Measurements from ENCODE around the gene LIN52.

DNA sequence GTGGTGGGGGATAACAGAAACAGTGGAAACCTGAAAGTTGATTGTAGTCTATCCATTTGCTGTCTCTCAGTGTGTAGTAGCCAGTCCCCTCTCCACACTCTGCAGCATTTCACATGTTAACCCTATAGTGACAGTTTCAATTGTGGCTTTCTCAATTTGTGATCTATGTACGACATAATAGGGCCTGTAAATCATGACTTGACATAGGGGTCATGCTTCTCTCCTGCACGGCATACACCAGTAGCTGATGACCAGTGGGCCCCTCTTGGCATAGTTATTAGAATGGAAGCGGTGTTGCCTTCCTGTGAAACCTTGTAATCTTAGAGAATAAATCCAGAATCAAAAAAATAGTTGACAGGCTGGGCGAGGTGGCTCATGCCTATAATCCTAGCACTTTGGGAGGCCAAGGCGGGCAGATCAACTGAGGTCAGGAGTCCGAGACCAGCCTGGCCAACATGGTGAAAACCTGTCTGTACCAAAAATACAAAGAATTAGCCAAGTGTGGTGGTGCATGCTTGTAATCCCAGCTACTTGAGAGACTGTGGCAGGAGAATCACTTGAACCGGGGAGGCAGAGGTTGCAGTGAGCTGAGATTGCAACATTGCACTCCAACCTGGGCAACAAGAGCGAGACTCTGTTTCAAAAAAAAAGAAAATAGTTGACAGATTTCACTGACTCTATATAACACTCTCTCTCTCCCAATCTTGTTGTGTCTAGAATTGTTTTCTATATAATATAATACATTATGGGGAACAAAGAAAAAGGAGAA lies 109.9 kb downstream of the LIN52 start:
- no peak for TF ChIP-seq CTCF (conservative IDR thresholded peaks at IDR 0.05; ENCODE audit: low read depth in 2 of 2)
- TF ChIP-seq ZNF331 (CRISPR knock-in tag; IDR thresholded peaks at IDR 0.05; ENCODE audit: low read depth) = no peak
- no peak for TF ChIP-seq EZH2 (IDR thresholded peaks at IDR 0.05; ENCODE audit: low read depth, unreplicated experiment)
- no peak for TF ChIP-seq POLR2AphosphoS5 (IDR thresholded peaks at IDR 0.05; ENCODE audit: low read depth)
- TF ChIP-seq REST (IDR thresholded peaks at IDR 0.05; ENCODE audit: unreplicated experiment) = no peak
- TF ChIP-seq CREB1 (CRISPR knock-in tag; IDR thresholded peaks at IDR 0.05; ENCODE audit: low read depth) = no peak
- TF ChIP-seq, protein P1, sequence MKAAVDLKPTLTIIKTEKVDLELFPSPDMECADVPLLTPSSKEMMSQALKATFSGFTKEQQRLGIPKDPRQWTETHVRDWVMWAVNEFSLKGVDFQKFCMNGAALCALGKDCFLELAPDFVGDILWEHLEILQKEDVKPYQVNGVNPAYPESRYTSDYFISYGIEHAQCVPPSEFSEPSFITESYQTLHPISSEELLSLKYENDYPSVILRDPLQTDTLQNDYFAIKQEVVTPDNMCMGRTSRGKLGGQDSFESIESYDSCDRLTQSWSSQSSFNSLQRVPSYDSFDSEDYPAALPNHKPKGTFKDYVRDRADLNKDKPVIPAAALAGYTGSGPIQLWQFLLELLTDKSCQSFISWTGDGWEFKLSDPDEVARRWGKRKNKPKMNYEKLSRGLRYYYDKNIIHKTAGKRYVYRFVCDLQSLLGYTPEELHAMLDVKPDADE (IDR thresholded peaks at IDR 0.05) = no peak
- TF ChIP-seq EZH2phosphoT487 (IDR thresholded peaks at IDR 0.05; ENCODE audit: unreplicated experiment) = no peak
- no peak for TF ChIP-seq ZNF114 (CRISPR knock-in tag; IDR thresholded peaks at IDR 0.05)
- TF ChIP-seq JUNB (IDR thresholded peaks at IDR 0.05; ENCODE audit: unreplicated experiment) = no peak
- no peak for TF ChIP-seq STAT1 (IDR thresholded peaks at IDR 0.05; ENCODE audit: unreplicated experiment)
- no peak for TF ChIP-seq NANOG (IDR thresholded peaks at IDR 0.05; ENCODE audit: borderline replicate concordance)
- TF ChIP-seq, protein P2, sequence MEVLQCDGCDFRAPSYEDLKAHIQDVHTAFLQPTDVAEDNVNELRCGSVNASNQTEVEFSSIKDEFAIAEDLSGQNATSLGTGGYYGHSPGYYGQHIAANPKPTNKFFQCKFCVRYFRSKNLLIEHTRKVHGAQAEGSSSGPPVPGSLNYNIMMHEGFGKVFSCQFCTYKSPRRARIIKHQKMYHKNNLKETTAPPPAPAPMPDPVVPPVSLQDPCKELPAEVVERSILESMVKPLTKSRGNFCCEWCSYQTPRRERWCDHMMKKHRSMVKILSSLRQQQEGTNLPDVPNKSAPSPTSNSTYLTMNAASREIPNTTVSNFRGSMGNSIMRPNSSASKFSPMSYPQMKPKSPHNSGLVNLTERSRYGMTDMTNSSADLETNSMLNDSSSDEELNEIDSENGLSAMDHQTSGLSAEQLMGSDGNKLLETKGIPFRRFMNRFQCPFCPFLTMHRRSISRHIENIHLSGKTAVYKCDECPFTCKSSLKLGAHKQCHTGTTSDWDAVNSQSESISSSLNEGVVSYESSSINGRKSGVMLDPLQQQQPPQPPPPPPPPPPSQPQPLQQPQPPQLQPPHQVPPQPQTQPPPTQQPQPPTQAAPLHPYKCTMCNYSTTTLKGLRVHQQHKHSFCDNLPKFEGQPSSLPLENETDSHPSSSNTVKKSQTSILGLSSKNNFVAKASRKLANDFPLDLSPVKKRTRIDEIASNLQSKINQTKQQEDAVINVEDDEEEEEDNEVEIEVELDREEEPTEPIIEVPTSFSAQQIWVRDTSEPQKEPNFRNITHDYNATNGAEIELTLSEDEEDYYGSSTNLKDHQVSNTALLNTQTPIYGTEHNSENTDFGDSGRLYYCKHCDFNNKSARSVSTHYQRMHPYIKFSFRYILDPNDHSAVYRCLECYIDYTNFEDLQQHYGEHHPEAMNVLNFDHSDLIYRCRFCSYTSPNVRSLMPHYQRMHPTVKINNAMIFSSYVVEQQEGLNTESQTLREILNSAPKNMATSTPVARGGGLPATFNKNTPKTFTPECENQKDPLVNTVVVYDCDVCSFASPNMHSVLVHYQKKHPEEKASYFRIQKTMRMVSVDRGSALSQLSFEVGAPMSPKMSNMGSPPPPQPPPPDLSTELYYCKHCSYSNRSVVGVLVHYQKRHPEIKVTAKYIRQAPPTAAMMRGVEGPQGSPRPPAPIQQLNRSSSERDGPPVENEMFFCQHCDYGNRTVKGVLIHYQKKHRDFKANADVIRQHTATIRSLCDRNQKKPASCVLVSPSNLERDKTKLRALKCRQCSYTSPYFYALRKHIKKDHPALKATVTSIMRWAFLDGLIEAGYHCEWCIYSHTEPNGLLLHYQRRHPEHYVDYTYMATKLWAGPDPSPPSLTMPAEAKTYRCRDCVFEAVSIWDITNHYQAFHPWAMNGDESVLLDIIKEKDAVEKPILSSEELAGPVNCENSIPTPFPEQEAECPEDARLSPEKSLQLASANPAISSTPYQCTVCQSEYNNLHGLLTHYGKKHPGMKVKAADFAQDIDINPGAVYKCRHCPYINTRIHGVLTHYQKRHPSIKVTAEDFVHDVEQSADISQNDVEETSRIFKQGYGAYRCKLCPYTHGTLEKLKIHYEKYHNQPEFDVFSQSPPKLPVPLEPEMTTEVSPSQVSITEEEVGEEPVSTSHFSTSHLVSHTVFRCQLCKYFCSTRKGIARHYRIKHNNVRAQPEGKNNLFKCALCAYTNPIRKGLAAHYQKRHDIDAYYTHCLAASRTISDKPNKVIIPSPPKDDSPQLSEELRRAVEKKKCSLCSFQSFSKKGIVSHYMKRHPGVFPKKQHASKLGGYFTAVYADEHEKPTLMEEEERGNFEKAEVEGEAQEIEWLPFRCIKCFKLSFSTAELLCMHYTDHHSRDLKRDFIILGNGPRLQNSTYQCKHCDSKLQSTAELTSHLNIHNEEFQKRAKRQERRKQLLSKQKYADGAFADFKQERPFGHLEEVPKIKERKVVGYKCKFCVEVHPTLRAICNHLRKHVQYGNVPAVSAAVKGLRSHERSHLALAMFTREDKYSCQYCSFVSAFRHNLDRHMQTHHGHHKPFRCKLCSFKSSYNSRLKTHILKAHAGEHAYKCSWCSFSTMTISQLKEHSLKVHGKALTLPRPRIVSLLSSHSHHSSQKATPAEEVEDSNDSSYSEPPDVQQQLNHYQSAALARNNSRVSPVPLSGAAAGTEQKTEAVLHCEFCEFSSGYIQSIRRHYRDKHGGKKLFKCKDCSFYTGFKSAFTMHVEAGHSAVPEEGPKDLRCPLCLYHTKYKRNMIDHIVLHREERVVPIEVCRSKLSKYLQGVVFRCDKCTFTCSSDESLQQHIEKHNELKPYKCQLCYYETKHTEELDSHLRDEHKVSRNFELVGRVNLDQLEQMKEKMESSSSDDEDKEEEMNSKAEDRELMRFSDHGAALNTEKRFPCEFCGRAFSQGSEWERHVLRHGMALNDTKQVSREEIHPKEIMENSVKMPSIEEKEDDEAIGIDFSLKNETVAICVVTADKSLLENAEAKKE (CRISPR knock-in tag; IDR thresholded peaks at IDR 0.05) = no peak

Data from GM23338 (cell line).